Brain microvascular endothelial cell (primary cell): ENCODE measurements around the gene TADA1.

Experiments
- DNase-seq: peaks from one replicate; pipeline ENCODE4 v3.0.0-alpha.2; 2020
- H3K27ac ChIP-seq: fragments of 250-450 bp; sonication (Bioruptor Pico); 2 replicates; pipeline ENCODE4 v1.5.1; 2020; ENCODE audit warnings: mild to moderate bottlenecking, moderate library complexity
- H3K27me3 ChIP-seq: fragments of 250-450 bp; sonication (Bioruptor Pico); replicated peaks from 2 replicates; pipeline ENCODE4 v1.5.1; 2020; ENCODE audit warnings: mild to moderate bottlenecking
- H3K36me3 ChIP-seq: fragments of 250-450 bp; sonication (Bioruptor Pico); replicated peaks from 2 replicates; pipeline ENCODE4 v1.5.1; 2020; ENCODE audit warnings: mild to moderate bottlenecking
- H3K4me3 ChIP-seq: 2 replicates; pipeline ENCODE4 v1.5.1; 2011; ENCODE audit warnings: low read depth, mild to moderate bottlenecking, control low read depth, low read length, moderate library complexity
- in situ Hi-C: cut with HindIII; loops from 2 replicates; pipeline ENCODE4 v1.10.0; 2017; ENCODE audit warnings: low sequenced_read_pairs, low pct_ligation_motif_present
- TF ChIP-seq, protein P1 (sequence below): IDR thresholded peaks from 2 replicates; pipeline ENCODE4 v1.5.1; 2011; ENCODE audit warnings: low read depth, mild to moderate bottlenecking, moderate library complexity, low read length, control low read depth, inconsistent platforms; ENCODE audit errors: missing control alignments

TADA1 gene, protein sequence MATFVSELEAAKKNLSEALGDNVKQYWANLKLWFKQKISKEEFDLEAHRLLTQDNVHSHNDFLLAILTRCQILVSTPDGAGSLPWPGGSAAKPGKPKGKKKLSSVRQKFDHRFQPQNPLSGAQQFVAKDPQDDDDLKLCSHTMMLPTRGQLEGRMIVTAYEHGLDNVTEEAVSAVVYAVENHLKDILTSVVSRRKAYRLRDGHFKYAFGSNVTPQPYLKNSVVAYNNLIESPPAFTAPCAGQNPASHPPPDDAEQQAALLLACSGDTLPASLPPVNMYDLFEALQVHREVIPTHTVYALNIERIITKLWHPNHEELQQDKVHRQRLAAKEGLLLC

DNA sequence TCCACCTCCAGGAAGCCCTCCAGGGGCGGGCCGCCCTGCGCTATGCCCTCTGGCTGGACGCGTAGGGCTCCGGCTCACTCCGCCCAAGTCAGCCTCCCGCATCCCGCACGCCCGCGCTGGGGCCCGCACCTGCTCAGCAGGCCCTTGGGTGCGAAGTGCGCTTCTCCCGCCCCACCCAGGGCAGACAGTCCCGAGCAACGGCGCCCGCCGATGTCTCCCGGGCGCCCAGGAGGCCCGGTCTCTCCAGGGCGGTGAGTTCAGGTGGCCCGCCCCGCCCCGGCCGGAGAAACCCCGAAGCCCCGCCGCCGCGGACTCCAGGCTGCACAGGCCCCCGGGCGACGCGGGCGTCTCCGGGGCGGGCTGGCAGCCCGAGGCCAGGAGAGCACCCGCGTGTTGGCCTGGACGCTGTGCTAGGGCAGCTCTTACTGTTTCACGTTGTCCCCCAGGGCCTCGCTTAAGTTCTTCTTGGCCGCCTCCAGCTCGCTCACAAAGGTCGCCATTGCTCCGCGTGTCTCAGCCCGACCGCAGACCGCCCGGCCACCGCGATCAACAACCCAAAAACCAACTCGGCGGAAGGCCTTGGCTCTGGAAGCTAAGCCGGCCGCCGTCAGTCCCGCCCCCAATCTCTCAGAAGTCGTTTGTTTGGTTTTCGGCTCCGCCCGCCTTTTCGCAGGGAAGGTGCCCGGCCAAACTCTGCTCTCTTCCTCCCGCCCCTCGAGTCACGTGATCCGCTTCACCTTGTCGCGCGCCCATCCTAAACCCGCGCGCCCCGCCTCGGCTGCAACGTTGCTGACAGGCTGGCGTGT, at the start of gene TADA1:
TSS of gene TADA1 (minus strand) at position 531 of the 806 bp plus-strand sequence. CDS start at position 500, 31 bp downstream.
- TF ChIP-seq, protein P1, sequence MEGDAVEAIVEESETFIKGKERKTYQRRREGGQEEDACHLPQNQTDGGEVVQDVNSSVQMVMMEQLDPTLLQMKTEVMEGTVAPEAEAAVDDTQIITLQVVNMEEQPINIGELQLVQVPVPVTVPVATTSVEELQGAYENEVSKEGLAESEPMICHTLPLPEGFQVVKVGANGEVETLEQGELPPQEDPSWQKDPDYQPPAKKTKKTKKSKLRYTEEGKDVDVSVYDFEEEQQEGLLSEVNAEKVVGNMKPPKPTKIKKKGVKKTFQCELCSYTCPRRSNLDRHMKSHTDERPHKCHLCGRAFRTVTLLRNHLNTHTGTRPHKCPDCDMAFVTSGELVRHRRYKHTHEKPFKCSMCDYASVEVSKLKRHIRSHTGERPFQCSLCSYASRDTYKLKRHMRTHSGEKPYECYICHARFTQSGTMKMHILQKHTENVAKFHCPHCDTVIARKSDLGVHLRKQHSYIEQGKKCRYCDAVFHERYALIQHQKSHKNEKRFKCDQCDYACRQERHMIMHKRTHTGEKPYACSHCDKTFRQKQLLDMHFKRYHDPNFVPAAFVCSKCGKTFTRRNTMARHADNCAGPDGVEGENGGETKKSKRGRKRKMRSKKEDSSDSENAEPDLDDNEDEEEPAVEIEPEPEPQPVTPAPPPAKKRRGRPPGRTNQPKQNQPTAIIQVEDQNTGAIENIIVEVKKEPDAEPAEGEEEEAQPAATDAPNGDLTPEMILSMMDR, result no peak
- Histone ChIP-seq H3K36me3 (no peaks in the 10 kb centered on the region), H3K27me3 (no peaks in the 10 kb centered on the region), H3K27ac (peak within 1 kb of the TSS; percentile 51), H3K4me3 (peak within 1 kb of the TSS; percentile 76)
- peak; percentile 98 for DNase-seq
- in situ Hi-C loops, result no loop called here

GRCh38 chr1:166924823-166925541, 48.9 kb upstream of the TADA1 start:
- peak overlapping the region; percentile 18 for H3K27ac ChIP-seq
- in situ Hi-C loops, result no loop called here
- H3K4me3 ChIP-seq, result no peak overlapping the region
- peak; percentile 9 for DNase-seq
- no peaks in the 10 kb centered on the region for H3K36me3 ChIP-seq
- TF ChIP-seq, protein P1, result no peak
- H3K27me3 ChIP-seq, result peaks cover 27% of the 10 kb centered on the region

GRCh38 chr1:166920561-166921475, 44.8 kb upstream of the TADA1 start:
- Histone ChIP-seq H3K4me3 (peak overlapping the region; percentile 22), H3K27me3 (peaks cover 42% of the 10 kb centered on the region), H3K36me3 (no peaks in the 10 kb centered on the region), H3K27ac (no peak overlapping the region)
- in situ Hi-C loops, result no loop called here
- TF ChIP-seq, protein P1, result no peak
- DNase-seq, result no peak

- TF ChIP-seq, protein P1, result no peak
- DNase-seq, result no peak
- in situ Hi-C loops, result loop anchor here (10.0 kb wide), 1 partner anchor 146 kb away; no protein-coding TSS in a partner anchor
- Histone ChIP-seq H3K4me3 (no peak overlapping the region), H3K27me3 (peaks cover 42% of the 10 kb centered on the region), H3K27ac (no peak overlapping the region), H3K36me3 (no peaks in the 10 kb centered on the region)
Observed at GRCh38 chr1:166918956-166919316, 42.9 kb upstream of the TADA1 start.
